Right kidney (tissue), 1 donor: ENCODE data around the gene SURF2.

Experiments used
- DNase-seq: peaks from one replicate; pipeline ENCODE4 v3.0.0-alpha.2; 2016

The SURF2 gene

GRCh38 chr9:133401588-133401987 is 45.2 kb downstream of the SURF2 start:
- DNase-seq = no peak

- DNase-seq = no peak
Observed at GRCh38 chr9:133402689-133403088, 46.3 kb downstream of the SURF2 start.

GRCh38 chr9:133403766-133404453 is 47.6 kb downstream of the SURF2 start:
- DNase-seq = no peak

- no peak for DNase-seq
Observed at GRCh38 chr9:133404454-133405002, 48.2 kb downstream of the SURF2 start.

GRCh38 chr9:133405508-133406438 is 49.4 kb downstream of the SURF2 start:
- no peak for DNase-seq

GRCh38 chr9:133406480-133407307 is 50.3 kb downstream of the SURF2 start:
- DNase-seq = peak; percentile 55

- DNase-seq = no peak
Observed at GRCh38 chr9:133408042-133408441, 51.7 kb downstream of the SURF2 start.
